Measurements from ENCODE around the gene STAG2. TPM values are rescaled to one million over a fixed set of nuclear protein-coding genes. Genes with fewer than 3 reads are reported as not detected.
"Not testable (repeated sequence)": the region's sequence is repeated elsewhere in the genome, so short reads cannot be mapped to it uniquely, and the experiment has no call there.

The STAG2 gene
- total RNA-seq, 1 donor from 2014 or later, result 29.3 TPM

GRCh38 chrX:124103966-124104365 lies 142.5 kb downstream of the STAG2 start:
- Histone ChIP-seq H3K4me3 (no peak overlapping the region), H3K36me3 (peaks cover 10% of the 10 kb centered on the region), H3K4me1 (no peaks in the 10 kb centered on the region), H3K27me3 (ENCODE audit: low read depth) (no peaks in the 10 kb centered on the region), H3K27ac (replicated peaks) (no peak overlapping the region), H3K9me3 (replicated peaks) (no peaks in the 10 kb centered on the region)
- intact Hi-C loops (cut with micrococcal nuclease), result no loop called here
- TF ChIP-seq, protein P1, sequence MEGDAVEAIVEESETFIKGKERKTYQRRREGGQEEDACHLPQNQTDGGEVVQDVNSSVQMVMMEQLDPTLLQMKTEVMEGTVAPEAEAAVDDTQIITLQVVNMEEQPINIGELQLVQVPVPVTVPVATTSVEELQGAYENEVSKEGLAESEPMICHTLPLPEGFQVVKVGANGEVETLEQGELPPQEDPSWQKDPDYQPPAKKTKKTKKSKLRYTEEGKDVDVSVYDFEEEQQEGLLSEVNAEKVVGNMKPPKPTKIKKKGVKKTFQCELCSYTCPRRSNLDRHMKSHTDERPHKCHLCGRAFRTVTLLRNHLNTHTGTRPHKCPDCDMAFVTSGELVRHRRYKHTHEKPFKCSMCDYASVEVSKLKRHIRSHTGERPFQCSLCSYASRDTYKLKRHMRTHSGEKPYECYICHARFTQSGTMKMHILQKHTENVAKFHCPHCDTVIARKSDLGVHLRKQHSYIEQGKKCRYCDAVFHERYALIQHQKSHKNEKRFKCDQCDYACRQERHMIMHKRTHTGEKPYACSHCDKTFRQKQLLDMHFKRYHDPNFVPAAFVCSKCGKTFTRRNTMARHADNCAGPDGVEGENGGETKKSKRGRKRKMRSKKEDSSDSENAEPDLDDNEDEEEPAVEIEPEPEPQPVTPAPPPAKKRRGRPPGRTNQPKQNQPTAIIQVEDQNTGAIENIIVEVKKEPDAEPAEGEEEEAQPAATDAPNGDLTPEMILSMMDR (IDR thresholded peaks at IDR 0.05; ENCODE audit: borderline replicate concordance), result no peak
- DNase-seq, result no peak

GRCh38 chrX:124104512-124104911 lies 143.0 kb downstream of the STAG2 start:
- H3K36me3 ChIP-seq, result peaks cover 10% of the 10 kb centered on the region
- H3K9me3 ChIP-seq (replicated peaks); H3K27me3 ChIP-seq (ENCODE audit: low read depth); H3K27ac ChIP-seq (replicated peaks); H3K4me3 ChIP-seq; H3K4me1 ChIP-seq; DNase-seq; intact Hi-C loops (cut with micrococcal nuclease): not testable (repeated sequence)

DNA sequence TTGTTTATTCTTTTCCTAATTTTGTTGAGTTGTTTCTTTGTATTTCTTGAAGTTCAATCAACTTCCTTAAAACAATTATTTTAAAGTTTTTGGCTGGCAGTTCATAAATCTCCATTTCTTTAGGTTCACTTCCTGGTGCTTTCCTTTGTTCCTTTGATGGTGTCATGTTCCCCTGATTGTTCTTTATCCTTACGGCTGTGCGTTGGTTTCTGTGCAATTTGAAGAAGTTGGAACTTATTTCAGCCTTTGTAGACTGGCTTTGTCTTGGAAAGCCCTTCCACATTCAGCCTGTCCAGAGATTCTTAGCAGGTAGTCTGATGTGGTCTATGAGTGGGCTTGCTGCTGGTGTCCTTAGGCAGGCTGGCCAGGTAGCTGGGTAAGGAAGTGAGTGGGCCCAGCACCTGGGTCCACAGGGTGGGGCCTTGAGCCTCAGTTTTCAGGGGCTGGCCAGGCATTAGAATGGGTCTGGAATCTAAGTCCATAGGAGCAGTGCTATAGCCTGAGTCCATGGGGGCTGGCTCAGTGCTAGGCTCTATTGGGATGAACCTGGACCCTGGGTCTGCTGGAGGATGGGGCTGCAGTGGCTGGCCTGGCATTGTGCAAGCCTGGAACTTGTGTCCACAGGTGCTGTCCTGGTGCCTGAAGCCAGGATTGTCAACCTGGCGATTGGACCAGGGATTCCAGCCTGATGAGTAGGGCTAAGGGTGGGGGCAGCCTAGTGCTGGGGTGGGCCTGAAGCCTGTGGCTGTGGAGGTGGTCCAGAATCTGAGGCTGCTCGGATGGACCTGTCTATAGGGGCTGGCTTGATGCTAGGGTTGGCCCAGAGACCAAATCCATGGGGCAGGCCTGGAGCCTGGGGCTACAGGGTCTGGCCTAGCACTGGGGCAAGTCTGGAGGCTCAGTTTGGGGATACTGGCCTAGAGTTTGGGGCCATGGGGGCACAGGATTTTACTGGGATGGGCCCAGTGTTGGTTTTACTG lies 152.4 kb downstream of the STAG2 start:
- H3K27ac ChIP-seq (replicated peaks), result no peak overlapping the region
- no peaks in the 10 kb centered on the region for H3K36me3 ChIP-seq
- peaks cover 9% of the 10 kb centered on the region for H3K9me3 ChIP-seq (replicated peaks)
- TF ChIP-seq, protein P1 (IDR thresholded peaks at IDR 0.05; ENCODE audit: borderline replicate concordance), result no peak
- H3K4me3 ChIP-seq, result no peak overlapping the region
- H3K4me1 ChIP-seq, result no peaks in the 10 kb centered on the region
- H3K27me3 ChIP-seq (ENCODE audit: low read depth), result no peaks in the 10 kb centered on the region
- intact Hi-C loops (cut with micrococcal nuclease), result no loop called here
- DNase-seq, result no peak

GRCh38 chrX:124117325-124117724 lies 155.8 kb downstream of the STAG2 start:
- intact Hi-C loops (cut with micrococcal nuclease), result no loop called here
- no peaks in the 10 kb centered on the region for H3K36me3 ChIP-seq
- TF ChIP-seq, protein P1 (IDR thresholded peaks at IDR 0.05; ENCODE audit: borderline replicate concordance), result no peak
- H3K27me3 ChIP-seq (ENCODE audit: low read depth), result no peaks in the 10 kb centered on the region
- no peaks in the 10 kb centered on the region for H3K4me1 ChIP-seq
- no peaks in the 10 kb centered on the region for H3K9me3 ChIP-seq (replicated peaks)
- no peak overlapping the region for H3K4me3 ChIP-seq
- H3K27ac ChIP-seq (replicated peaks), result no peak overlapping the region
- DNase-seq, result no peak

GRCh38 chrX:124125471-124125870 lies 164.0 kb downstream of the STAG2 start:
- H3K27me3 ChIP-seq (ENCODE audit: low read depth), result no peaks in the 10 kb centered on the region
- H3K36me3 ChIP-seq, result no peaks in the 10 kb centered on the region
- H3K9me3 ChIP-seq (replicated peaks), result no peaks in the 10 kb centered on the region
- TF ChIP-seq, protein P1 (IDR thresholded peaks at IDR 0.05; ENCODE audit: borderline replicate concordance), result no peak
- no peaks in the 10 kb centered on the region for H3K4me1 ChIP-seq
- H3K4me3 ChIP-seq, result no peak overlapping the region
- no peak overlapping the region for H3K27ac ChIP-seq (replicated peaks)
- DNase-seq, result no peak
- intact Hi-C loops (cut with micrococcal nuclease), result no loop called here

GRCh38 chrX:124127496-124127895 lies 166.0 kb downstream of the STAG2 start:
- Histone ChIP-seq H3K4me1 (no peaks in the 10 kb centered on the region), H3K27ac (replicated peaks) (no peak overlapping the region), H3K27me3 (ENCODE audit: low read depth) (no peaks in the 10 kb centered on the region), H3K36me3 (no peaks in the 10 kb centered on the region), H3K4me3 (no peak overlapping the region), H3K9me3 (replicated peaks) (no peaks in the 10 kb centered on the region)
- DNase-seq, result no peak
- intact Hi-C loops (cut with micrococcal nuclease), result no loop called here
- TF ChIP-seq, protein P1 (IDR thresholded peaks at IDR 0.05; ENCODE audit: borderline replicate concordance), result no peak

DNA sequence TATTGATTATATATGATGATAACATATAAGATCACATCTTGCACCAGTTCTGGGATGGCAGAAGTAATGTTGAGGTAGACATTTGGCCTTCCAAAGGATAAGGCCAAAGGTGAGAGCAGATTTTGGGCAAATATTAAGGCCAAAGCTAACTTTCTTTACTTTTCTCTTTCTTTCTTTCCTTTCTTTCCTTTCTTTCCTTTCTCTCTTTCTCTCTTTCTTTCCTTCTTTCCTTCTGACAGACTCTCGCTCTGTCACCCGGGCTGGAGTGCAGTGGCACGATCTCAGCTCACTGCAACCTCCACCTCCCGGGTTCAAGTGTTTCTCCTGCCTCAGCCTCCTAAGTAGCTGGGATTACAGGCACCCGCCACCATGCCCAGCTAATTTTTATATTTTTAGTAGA lies 170.9 kb downstream of the STAG2 start:
- H3K9me3 ChIP-seq (replicated peaks); H3K27ac ChIP-seq (replicated peaks); H3K4me3 ChIP-seq; intact Hi-C loops (cut with micrococcal nuclease); DNase-seq; H3K36me3 ChIP-seq; H3K27me3 ChIP-seq (ENCODE audit: low read depth); H3K4me1 ChIP-seq: not testable (repeated sequence)
